ENCODE results near the gene SALL1. TPM values are rescaled to one million over a fixed set of nuclear protein-coding genes. Genes with fewer than 3 reads are reported as not detected.

The SALL1 gene
- polyA plus RNA-seq, 1 of the 3 experiments (the other 2 are of a cell fraction), result 0.02 TPM

DNA sequence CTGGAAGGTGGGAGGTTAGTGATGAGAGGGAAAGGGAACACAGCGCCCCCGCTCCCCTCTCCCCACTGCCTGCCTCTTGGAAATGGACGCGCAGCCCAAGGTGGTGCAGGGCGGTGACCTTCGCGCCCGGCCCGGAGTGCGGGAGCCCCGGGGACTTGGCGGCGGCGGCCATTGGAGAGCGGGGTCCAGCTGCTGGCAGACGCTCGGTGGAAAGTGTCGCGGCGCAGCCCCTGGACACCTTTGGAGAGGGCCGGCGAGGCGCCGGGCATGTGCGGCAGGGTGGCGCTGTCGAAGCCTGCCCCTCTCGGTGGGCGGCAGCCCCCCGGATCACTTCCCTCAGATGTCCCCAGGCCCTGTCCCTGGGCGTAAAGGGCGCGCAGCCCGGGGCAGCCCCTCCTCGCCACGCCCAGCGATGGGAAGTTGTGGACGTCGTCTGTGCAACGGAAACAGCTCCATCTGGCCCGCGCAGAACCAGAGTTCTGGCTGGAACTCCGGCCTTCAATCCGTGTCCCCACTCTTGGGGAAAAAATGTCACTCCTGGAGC lies 16.7 kb downstream of the SALL1 start:
- Histone ChIP-seq H3K9ac (no peak overlapping the region), H3K4me2 (no peak overlapping the region), H3K9me3 (no peaks in the 10 kb centered on the region), H3K27ac (ENCODE audit: low read depth in 2 of 2, low read length in 1 of 2) (no peak overlapping the region), H3F3A (replicated peaks; ENCODE audit: insufficient read depth) (no peaks in the 10 kb centered on the region), H4K20me1 (ENCODE audit: insufficient read depth) (no peaks in the 10 kb centered on the region), H2AFZ (ENCODE audit: low read depth) (no peak overlapping the region), H3K4me1 (ENCODE audit: control insufficient read depth in 1 of 2, insufficient read depth in 2 of 2, low read depth in 1 of 2, low read length in 1 of 2) (no peaks in the 10 kb centered on the region), H3K27me3 (ENCODE audit: insufficient read depth) (no peaks in the 10 kb centered on the region), H3K9me2 (no peaks in the 10 kb centered on the region), H3K79me2 (ENCODE audit: insufficient read depth) (no peaks in the 10 kb centered on the region), H3K36me3 (replicated peaks in 1 of 2; ENCODE audit: control insufficient read depth in 1 of 2, insufficient read depth in 2 of 2, low read length in 1 of 2) (no peaks in the 10 kb centered on the region), H3K4me3 (ENCODE audit: low read depth in 2 of 2, low read length in 1 of 2) (no peak overlapping the region)
- ChIA-PET CTCF (interaction anchor here (0.6 to 0.7 kb wide), 2 partner anchors 198 to 626 kb away, joined by 3 read pairs; no protein-coding TSS in a partner anchor), POLR2A (no interaction called here)
- DNase-seq, result peak; percentile 39
- WGBS (ENCODE audit: low lambda C conversion rate), result 3% methylated on average over 5 of the region's 44 CpGs
- TF ChIP-seq ELF1 (IDR thresholded peaks at IDR 0.05), result no peak
- no peak for TF ChIP-seq FOXM1 (IDR thresholded peaks at IDR 0.05; ENCODE audit: low read depth)
- no peak for TF ChIP-seq TCF12 (IDR thresholded peaks at IDR 0.05)
- no peak for TF ChIP-seq FOSL2 (IDR thresholded peaks at IDR 0.05; ENCODE audit: borderline replicate concordance, low read depth)
- no peak for TF ChIP-seq TAF1 (IDR thresholded peaks at IDR 0.05; ENCODE audit: borderline replicate concordance, low read depth, low read length)
- TF ChIP-seq, protein P1, sequence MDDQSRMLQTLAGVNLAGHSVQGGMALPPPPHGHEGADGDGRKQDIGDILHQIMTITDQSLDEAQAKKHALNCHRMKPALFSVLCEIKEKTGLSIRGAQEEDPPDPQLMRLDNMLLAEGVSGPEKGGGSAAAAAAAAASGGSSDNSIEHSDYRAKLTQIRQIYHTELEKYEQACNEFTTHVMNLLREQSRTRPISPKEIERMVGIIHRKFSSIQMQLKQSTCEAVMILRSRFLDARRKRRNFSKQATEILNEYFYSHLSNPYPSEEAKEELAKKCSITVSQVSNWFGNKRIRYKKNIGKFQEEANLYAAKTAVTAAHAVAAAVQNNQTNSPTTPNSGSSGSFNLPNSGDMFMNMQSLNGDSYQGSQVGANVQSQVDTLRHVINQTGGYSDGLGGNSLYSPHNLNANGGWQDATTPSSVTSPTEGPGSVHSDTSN (IDR thresholded peaks at IDR 0.05), result no peak
- no peak for TF ChIP-seq MEF2A (IDR thresholded peaks at IDR 0.05; ENCODE audit: borderline replicate concordance, low read depth)
- TF ChIP-seq MXI1 (IDR thresholded peaks at IDR 0.05; ENCODE audit: low read depth, low read length), result no peak
- TF ChIP-seq EP300 (IDR thresholded peaks at IDR 0.05; ENCODE audit: borderline replicate concordance in 1 of 2, low read depth in 1 of 2, low read length in 1 of 2), result no peak
- no peak for TF ChIP-seq RFX5 (IDR thresholded peaks at IDR 0.05; ENCODE audit: low read length)
- no peak for TF ChIP-seq RCOR1 (IDR thresholded peaks at IDR 0.05; ENCODE audit: low read length)
- TF ChIP-seq YY1 (IDR thresholded peaks at IDR 0.05; ENCODE audit: low read depth), result no peak
- TF ChIP-seq NRF1 (IDR thresholded peaks at IDR 0.05; ENCODE audit: low read depth, low read length), result no peak

DNA sequence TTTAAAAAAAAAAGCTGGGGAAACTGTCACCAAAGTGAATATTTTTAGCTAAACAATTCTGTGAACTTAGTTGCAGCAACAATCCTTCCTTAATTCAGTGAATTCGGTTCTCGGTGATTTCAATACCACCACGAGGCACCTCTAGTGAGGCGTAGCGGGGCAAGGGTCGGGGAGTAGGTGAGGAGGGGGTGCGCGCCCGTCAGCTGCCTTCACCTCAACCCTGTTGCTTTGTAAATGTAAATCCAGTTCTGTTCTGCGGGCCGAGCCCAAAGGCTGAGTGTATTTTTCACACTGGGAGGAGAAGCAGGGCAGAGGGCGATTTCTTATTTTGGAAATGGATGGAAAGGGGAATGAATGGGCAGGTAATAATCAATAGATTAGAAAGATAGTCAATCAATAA lies 17.4 kb downstream of the SALL1 start:
- Histone ChIP-seq H3K4me3 (ENCODE audit: low read depth in 2 of 2, low read length in 1 of 2) (no peak overlapping the region), H3K79me2 (ENCODE audit: insufficient read depth) (no peaks in the 10 kb centered on the region), H3K27ac (ENCODE audit: low read depth in 2 of 2, low read length in 1 of 2) (no peak overlapping the region), H3F3A (replicated peaks; ENCODE audit: insufficient read depth) (no peaks in the 10 kb centered on the region), H2AFZ (ENCODE audit: low read depth) (no peak overlapping the region), H3K9ac (no peak overlapping the region), H3K36me3 (replicated peaks in 1 of 2; ENCODE audit: control insufficient read depth in 1 of 2, insufficient read depth in 2 of 2, low read length in 1 of 2) (no peaks in the 10 kb centered on the region), H3K27me3 (ENCODE audit: insufficient read depth) (no peaks in the 10 kb centered on the region), H3K4me2 (no peak overlapping the region), H3K9me2 (no peaks in the 10 kb centered on the region), H4K20me1 (ENCODE audit: insufficient read depth) (no peaks in the 10 kb centered on the region), H3K9me3 (no peaks in the 10 kb centered on the region), H3K4me1 (ENCODE audit: control insufficient read depth in 1 of 2, insufficient read depth in 2 of 2, low read depth in 1 of 2, low read length in 1 of 2) (no peaks in the 10 kb centered on the region)
- 21% methylated on average over 12 of the region's 12 CpGs for WGBS (ENCODE audit: low lambda C conversion rate)
- DNase-seq, result no peak
- TF ChIP-seq TCF12 (IDR thresholded peaks at IDR 0.05), result no peak
- no peak for TF ChIP-seq NRF1 (IDR thresholded peaks at IDR 0.05; ENCODE audit: low read depth, low read length)
- no peak for TF ChIP-seq GATA2 (CRISPR knock-in tag; IDR thresholded peaks at IDR 0.05)
- no peak for TF ChIP-seq TEAD4 (IDR thresholded peaks at IDR 0.05; ENCODE audit: borderline replicate concordance, insufficient read depth)
- TF ChIP-seq NFIC (IDR thresholded peaks at IDR 0.05; ENCODE audit: borderline replicate concordance), result no peak
- TF ChIP-seq, protein P2, sequence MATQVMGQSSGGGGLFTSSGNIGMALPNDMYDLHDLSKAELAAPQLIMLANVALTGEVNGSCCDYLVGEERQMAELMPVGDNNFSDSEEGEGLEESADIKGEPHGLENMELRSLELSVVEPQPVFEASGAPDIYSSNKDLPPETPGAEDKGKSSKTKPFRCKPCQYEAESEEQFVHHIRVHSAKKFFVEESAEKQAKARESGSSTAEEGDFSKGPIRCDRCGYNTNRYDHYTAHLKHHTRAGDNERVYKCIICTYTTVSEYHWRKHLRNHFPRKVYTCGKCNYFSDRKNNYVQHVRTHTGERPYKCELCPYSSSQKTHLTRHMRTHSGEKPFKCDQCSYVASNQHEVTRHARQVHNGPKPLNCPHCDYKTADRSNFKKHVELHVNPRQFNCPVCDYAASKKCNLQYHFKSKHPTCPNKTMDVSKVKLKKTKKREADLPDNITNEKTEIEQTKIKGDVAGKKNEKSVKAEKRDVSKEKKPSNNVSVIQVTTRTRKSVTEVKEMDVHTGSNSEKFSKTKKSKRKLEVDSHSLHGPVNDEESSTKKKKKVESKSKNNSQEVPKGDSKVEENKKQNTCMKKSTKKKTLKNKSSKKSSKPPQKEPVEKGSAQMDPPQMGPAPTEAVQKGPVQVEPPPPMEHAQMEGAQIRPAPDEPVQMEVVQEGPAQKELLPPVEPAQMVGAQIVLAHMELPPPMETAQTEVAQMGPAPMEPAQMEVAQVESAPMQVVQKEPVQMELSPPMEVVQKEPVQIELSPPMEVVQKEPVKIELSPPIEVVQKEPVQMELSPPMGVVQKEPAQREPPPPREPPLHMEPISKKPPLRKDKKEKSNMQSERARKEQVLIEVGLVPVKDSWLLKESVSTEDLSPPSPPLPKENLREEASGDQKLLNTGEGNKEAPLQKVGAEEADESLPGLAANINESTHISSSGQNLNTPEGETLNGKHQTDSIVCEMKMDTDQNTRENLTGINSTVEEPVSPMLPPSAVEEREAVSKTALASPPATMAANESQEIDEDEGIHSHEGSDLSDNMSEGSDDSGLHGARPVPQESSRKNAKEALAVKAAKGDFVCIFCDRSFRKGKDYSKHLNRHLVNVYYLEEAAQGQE (IDR thresholded peaks at IDR 0.05; ENCODE audit: low read depth, low read length), result no peak
- TF ChIP-seq GABPA (IDR thresholded peaks at IDR 0.05; ENCODE audit: low read depth), result no peak
- TF ChIP-seq CTCF (IDR thresholded peaks at IDR 0.05), result no peak
- no peak for TF ChIP-seq MAX (IDR thresholded peaks at IDR 0.05; ENCODE audit: low read depth)
- no peak for TF ChIP-seq EZH2phosphoT487 (IDR thresholded peaks at IDR 0.05; ENCODE audit: borderline replicate concordance, low read depth)
- ChIA-PET POLR2A (no interaction called here), CTCF (interaction anchor here (0.6 to 1.1 kb wide), 3 partner anchors 25 to 627 kb away, joined by 3 read pairs; no protein-coding TSS in a partner anchor)
